ENCODE measurements around the gene IGLL5. TPM values are rescaled to one million over a fixed set of nuclear protein-coding genes. Genes with fewer than 3 reads are reported as not detected.

IGLL5 gene
- total and polyA plus RNA-seq, 4 experiments from 2014 or later, result 0.26 to 3.6 TPM; not detected in 2

DNA sequence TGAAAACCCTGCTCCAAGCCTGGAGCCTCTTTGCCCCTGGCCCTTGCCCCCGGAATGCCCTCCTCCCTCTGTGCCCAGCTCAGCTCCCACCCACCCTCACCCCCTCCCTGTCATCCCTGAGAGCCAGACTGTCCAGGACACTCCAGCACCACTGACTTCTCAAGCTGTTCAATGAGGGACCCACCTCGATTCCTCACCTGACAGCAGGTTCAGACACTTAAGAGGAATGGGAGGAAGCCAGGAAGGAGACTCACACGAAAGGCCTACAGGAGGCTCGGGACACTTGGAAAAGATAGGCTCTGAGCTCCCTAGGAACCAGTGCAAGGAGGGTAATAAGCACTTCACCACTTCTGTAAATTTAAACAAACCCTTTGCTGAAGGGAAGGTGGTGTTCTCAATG lies 35.8 kb downstream of the IGLL5 start:
- intact Hi-C loops (cut with micrococcal nuclease), result no loop called here
- Mint-ChIP-seq H3K4me3 (no peak overlapping the region), H3K4me1 (peaks cover 3 to 28% (median 12%) of the 10 kb centered on the region in 4 donors), H3K9me3 (no peaks in the 10 kb centered on the region), H3K27ac (peak overlapping the region in 1 of 7 donors; percentile 36), H3K27me3 (no peaks in the 10 kb centered on the region), H3K36me3 (no peaks in the 10 kb centered on the region)
- Histone ChIP-seq H3K4me3 (ENCODE audit: low read length in 2 of 2) (no peak overlapping the region), H3K27ac (ENCODE audit: low read depth, low read length) (no peak overlapping the region), H3K4me1 (ENCODE audit: insufficient read depth, low read length) (peaks cover 3% of the 10 kb centered on the region), H3K27me3 (ENCODE audit: insufficient read depth, low read length) (no peaks in the 10 kb centered on the region), H3K36me3 (ENCODE audit: insufficient read depth, low read length) (no peaks in the 10 kb centered on the region), H3K9me3 (ENCODE audit: control insufficient read depth in 1 of 2, low read length in 2 of 2) (no peaks in the 10 kb centered on the region)
- POLR2A ChIA-PET (ENCODE audit: partially characterized antibody), result no interaction called here
- CTCF ChIA-PET (ENCODE audit: partially characterized antibody), result interaction anchor here (1.1 kb wide), 1 partner anchor 214 kb away, joined by 3 read pairs; no protein-coding TSS in a partner anchor
- no peak for DNase-seq

- no peaks in the 10 kb centered on the region for H3K27me3 Mint-ChIP-seq
- no peaks in the 10 kb centered on the region for H3K36me3 Mint-ChIP-seq
- H3K27ac Mint-ChIP-seq, result no peak overlapping the region
- Histone ChIP-seq H3K36me3 (ENCODE audit: insufficient read depth, low read length) (no peaks in the 10 kb centered on the region), H3K9me3 (ENCODE audit: control insufficient read depth in 1 of 2, low read length in 2 of 2) (no peaks in the 10 kb centered on the region), H3K4me1 (ENCODE audit: insufficient read depth, low read length) (peaks cover 8% of the 10 kb centered on the region), H3K4me3 (ENCODE audit: low read length in 2 of 2) (no peak overlapping the region), H3K27me3 (ENCODE audit: insufficient read depth, low read length) (no peaks in the 10 kb centered on the region), H3K27ac (ENCODE audit: low read depth, low read length) (no peak overlapping the region)
- H3K4me3 Mint-ChIP-seq, result no peak overlapping the region
- intact Hi-C loops (cut with micrococcal nuclease), result no loop called here
- H3K9me3 Mint-ChIP-seq, result no peaks in the 10 kb centered on the region
- ChIA-PET POLR2A (ENCODE audit: partially characterized antibody) (no interaction called here), CTCF (ENCODE audit: partially characterized antibody) (interaction anchor here (1.1 kb wide), 1 partner anchor 214 kb away, joined by 3 read pairs; no protein-coding TSS in a partner anchor)
- H3K4me1 Mint-ChIP-seq, result peaks cover 8 to 33% (median 16%) of the 10 kb centered on the region in 4 donors
- DNase-seq, result no peak
These were observed 36.3 kb downstream of the IGLL5 start for GRCh38 chr22:22923930-22924329.

DNA sequence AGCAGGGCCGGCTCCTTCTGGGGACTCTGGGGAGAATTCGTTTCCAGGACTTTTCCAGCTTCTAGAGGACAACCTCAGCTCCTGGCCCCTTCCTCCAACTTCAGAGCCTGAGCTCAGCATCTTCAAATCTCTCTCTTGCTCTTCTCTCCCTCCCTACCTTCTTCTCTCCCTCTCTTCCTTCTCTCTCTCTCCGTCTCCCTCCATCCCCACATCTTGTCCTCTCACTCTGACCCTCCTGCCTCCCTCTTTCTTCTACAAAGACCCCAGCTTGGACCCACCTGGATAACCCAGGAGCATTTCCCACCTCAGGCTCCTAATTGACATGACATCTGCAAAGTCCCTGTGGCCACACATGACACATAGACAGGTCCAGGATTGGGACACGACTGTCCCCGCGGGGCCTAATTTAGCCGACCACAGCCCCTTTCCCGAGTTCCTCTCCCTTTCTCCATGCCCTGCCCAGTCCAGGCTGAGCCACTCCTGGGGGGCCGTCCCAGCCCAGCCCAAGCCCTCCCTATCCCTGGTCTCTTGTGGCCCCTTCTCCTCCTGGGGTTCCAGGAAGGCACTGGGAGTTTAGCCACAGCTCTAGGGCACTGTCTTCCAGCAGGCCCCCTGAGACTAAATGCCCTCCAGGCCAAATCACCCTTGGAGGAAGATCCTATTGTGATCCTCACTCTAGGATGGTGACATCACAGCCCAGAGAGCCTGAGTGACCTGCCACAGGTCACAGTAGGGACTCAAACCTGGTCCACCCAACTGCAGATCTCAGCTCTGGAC lies 36.9 kb downstream of the IGLL5 start:
- peaks cover 12% of the 10 kb centered on the region for H3K4me1 ChIP-seq (ENCODE audit: insufficient read depth, low read length)
- H3K27me3 ChIP-seq (ENCODE audit: insufficient read depth, low read length), result no peaks in the 10 kb centered on the region

GRCh38 chr22:22925146-22925804 lies 37.7 kb downstream of the IGLL5 start:
- H3K27ac Mint-ChIP-seq, result peak overlapping the region in 2 of 7 donors; percentile 63 to 75
- H3K36me3 ChIP-seq (ENCODE audit: insufficient read depth, low read length), result no peaks in the 10 kb centered on the region
- H3K27me3 Mint-ChIP-seq, result no peaks in the 10 kb centered on the region
- POLR2A ChIA-PET (ENCODE audit: partially characterized antibody), result no interaction called here
- H3K4me3 Mint-ChIP-seq, result no peak overlapping the region
- H3K9me3 ChIP-seq (ENCODE audit: control insufficient read depth in 1 of 2, low read length in 2 of 2), result no peaks in the 10 kb centered on the region
- peaks cover 14 to 40% (median 23%) of the 10 kb centered on the region in 4 donors for H3K4me1 Mint-ChIP-seq
- H3K9me3 Mint-ChIP-seq, result no peaks in the 10 kb centered on the region
- no peak for DNase-seq
- no peak overlapping the region for H3K4me3 ChIP-seq (ENCODE audit: low read length in 2 of 2)
- intact Hi-C loops (cut with micrococcal nuclease), result no loop called here
- H3K27me3 ChIP-seq (ENCODE audit: insufficient read depth, low read length), result no peaks in the 10 kb centered on the region
- CTCF ChIA-PET (ENCODE audit: partially characterized antibody), result no interaction called here
- peaks cover 12% of the 10 kb centered on the region for H3K4me1 ChIP-seq (ENCODE audit: insufficient read depth, low read length)
- no peaks in the 10 kb centered on the region for H3K36me3 Mint-ChIP-seq
- no peak overlapping the region for H3K27ac ChIP-seq (ENCODE audit: low read depth, low read length)

More for the DNA sequence above, 36.9 kb downstream of the IGLL5 start:
- H3K4me3 Mint-ChIP-seq, result no peak overlapping the region
- H3K27me3 Mint-ChIP-seq, result no peaks in the 10 kb centered on the region
- H3K4me3 ChIP-seq (ENCODE audit: low read length in 2 of 2), result no peak overlapping the region
- intact Hi-C loops (cut with micrococcal nuclease), result no loop called here
- no peak overlapping the region for H3K27ac ChIP-seq (ENCODE audit: low read depth, low read length)
- no peaks in the 10 kb centered on the region for H3K36me3 Mint-ChIP-seq
- ChIA-PET CTCF (ENCODE audit: partially characterized antibody) (no interaction called here), POLR2A (ENCODE audit: partially characterized antibody) (no interaction called here)
- H3K4me1 Mint-ChIP-seq, result peaks cover 14 to 39% (median 20%) of the 10 kb centered on the region in 4 donors
- no peaks in the 10 kb centered on the region for H3K9me3 Mint-ChIP-seq
- DNase-seq, result no peak
- H3K9me3 ChIP-seq (ENCODE audit: control insufficient read depth in 1 of 2, low read length in 2 of 2), result no peaks in the 10 kb centered on the region
- peak overlapping the region in 1 of 7 donors; percentile 64 for H3K27ac Mint-ChIP-seq
- H3K36me3 ChIP-seq (ENCODE audit: insufficient read depth, low read length), result no peaks in the 10 kb centered on the region

DNA sequence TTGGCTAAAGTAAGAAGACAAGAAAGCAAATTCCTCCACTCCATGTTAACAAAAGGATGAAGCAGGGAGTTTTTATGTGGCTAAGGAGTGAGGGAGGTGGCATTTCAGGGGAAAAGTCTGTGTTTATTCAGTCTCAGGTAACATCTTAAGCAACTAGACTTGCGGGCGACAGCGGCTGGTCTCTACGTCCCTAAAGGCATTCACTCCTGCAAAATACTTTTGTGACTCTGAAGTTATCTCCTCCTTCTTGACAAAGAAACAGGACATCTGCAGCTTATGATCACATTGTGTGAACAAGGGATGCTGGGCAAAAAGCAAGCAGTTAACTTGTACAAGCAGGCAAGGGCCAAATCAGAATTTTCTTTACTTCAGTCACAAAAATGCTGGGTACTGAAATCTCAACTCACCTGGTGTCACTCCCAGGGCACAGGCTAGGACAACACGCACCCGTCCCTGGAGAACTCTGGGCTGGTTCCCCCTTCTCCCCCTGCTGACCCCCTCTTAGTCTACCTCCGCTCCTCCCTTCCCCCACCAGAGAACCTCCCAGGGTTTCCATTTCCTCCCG lies 38.3 kb downstream of the IGLL5 start:
- Histone ChIP-seq H3K9me3 (ENCODE audit: control insufficient read depth in 1 of 2, low read length in 2 of 2) (no peaks in the 10 kb centered on the region), H3K4me1 (ENCODE audit: insufficient read depth, low read length) (peaks cover 12% of the 10 kb centered on the region), H3K27me3 (ENCODE audit: insufficient read depth, low read length) (no peaks in the 10 kb centered on the region), H3K27ac (ENCODE audit: low read depth, low read length) (no peak overlapping the region), H3K4me3 (ENCODE audit: low read length in 2 of 2) (no peak overlapping the region), H3K36me3 (ENCODE audit: insufficient read depth, low read length) (no peaks in the 10 kb centered on the region)
- intact Hi-C loops (cut with micrococcal nuclease), result no loop called here
- Mint-ChIP-seq H3K4me3 (no peak overlapping the region), H3K27me3 (no peaks in the 10 kb centered on the region), H3K36me3 (no peaks in the 10 kb centered on the region), H3K9me3 (no peaks in the 10 kb centered on the region), H3K4me1 (peaks cover 14 to 40% (median 24%) of the 10 kb centered on the region in 4 donors), H3K27ac (peak overlapping the region in 2 of 7 donors; percentile 63 to 75)
- DNase-seq, result no peak
- ChIA-PET CTCF (ENCODE audit: partially characterized antibody) (no interaction called here), POLR2A (ENCODE audit: partially characterized antibody) (no interaction called here)

DNA sequence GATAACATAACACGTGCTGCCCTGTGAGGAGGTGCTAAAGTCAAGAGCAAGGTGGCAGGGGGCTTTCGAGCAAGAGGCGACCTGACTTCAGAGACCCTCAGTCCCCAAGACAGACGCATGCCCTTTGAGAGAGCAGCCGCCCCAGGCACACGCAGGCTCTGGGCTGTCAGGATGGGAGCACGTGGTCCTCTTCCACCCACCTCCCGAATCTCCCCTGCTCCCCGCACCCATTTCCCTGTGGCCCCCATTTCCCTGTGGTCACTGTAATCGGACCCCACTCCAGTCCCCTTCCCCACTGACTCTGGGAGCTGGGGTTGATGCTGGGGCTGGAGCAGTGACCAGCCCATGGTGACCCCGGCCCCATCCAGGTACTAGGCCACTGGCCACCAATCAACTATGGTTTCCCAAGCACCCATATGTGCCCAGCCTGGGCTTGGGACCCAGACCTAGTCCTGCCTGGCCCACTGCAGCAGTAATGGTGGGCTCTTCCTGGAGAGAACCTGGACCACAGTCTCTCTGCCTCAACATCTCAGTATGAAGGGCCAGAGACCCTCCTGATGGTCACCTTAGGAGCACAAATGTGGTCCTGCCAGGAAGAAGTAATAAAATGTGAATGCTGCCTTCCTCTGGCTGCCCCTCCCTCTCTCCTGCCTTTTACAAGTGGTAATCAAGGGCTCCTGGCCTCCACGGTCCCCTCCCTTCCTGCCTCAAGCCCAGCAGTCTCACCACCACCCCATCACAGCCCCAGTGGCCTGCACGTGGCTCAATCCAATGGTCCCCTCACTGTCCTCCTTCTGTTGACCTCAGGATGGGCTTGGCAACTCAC lies 39.0 kb downstream of the IGLL5 start:
- Histone ChIP-seq H3K36me3 (ENCODE audit: insufficient read depth, low read length) (no peaks in the 10 kb centered on the region), H3K27ac (ENCODE audit: low read depth, low read length) (no peak overlapping the region), H3K9me3 (ENCODE audit: control insufficient read depth in 1 of 2, low read length in 2 of 2) (no peaks in the 10 kb centered on the region), H3K4me3 (ENCODE audit: low read length in 2 of 2) (no peak overlapping the region), H3K4me1 (ENCODE audit: insufficient read depth, low read length) (peaks cover 12% of the 10 kb centered on the region), H3K27me3 (ENCODE audit: insufficient read depth, low read length) (no peaks in the 10 kb centered on the region)
- Mint-ChIP-seq H3K27me3 (no peaks in the 10 kb centered on the region), H3K4me3 (no peak overlapping the region), H3K9me3 (no peaks in the 10 kb centered on the region), H3K36me3 (no peaks in the 10 kb centered on the region), H3K4me1 (peaks cover 14 to 40% (median 24%) of the 10 kb centered on the region in 4 donors), H3K27ac (peak overlapping the region in 3 of 7 donors; percentile 19 to 71 (median 49))
- intact Hi-C loops (cut with micrococcal nuclease), result no loop called here
- no peak for DNase-seq
- ChIA-PET CTCF (ENCODE audit: partially characterized antibody) (no interaction called here), POLR2A (ENCODE audit: partially characterized antibody) (no interaction called here)

All from CD4-positive, alpha-beta memory T cell (primary cell).